Hepatocyte (in vitro differentiated cells): ENCODE results near the gene PRSS33.

Experiments
- EZH2 ChIP-seq: fragments of 200-600 bp; sonication (generic); IDR thresholded peaks from 2 replicates; pipeline ENCODE4 v1.6.1; 2016; ENCODE audit warnings: antibody characterized with exemption, mild to moderate bottlenecking, borderline replicate concordance
- TF ChIP-seq, protein P1 (sequence below): fragments of 200-600 bp; sonication (generic); IDR thresholded peaks from 2 replicates; pipeline ENCODE4 v1.5.1; 2016; ENCODE audit warnings: antibody characterized with exemption, mild to moderate bottlenecking; ENCODE audit not compliant: poor library complexity

DNA sequence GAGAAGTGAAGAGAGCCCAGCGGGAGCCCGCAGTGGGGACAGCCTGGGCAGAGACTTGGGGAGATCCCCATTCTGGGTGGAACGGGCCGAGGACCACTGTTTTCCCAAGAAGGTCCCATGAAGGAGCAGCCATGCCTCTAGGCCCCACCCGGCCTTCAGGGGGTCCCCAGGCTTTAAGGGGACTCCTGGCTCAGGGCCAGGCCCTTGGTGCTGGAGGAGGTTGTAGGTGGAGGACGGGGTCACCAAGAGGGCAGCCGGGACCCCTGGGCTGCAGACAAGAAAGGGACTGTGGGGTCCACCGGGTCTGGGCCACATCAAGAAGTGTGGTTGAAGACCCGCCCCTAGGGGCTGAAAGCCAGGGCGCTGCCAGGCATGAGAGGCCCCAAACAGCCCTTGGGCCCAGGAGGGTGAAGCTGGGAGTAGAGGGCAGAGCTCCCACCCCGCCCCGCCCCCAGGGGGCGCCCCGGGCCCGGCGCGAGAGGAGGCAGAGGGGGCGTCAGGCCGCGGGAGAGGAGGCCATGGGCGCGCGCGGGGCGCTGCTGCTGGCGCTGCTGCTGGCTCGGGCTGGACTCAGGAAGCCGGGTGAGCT lies 29.5 kb upstream of the PRSS33 start, which contains the start of gene PRSS21:
- TF ChIP-seq, protein P1, sequence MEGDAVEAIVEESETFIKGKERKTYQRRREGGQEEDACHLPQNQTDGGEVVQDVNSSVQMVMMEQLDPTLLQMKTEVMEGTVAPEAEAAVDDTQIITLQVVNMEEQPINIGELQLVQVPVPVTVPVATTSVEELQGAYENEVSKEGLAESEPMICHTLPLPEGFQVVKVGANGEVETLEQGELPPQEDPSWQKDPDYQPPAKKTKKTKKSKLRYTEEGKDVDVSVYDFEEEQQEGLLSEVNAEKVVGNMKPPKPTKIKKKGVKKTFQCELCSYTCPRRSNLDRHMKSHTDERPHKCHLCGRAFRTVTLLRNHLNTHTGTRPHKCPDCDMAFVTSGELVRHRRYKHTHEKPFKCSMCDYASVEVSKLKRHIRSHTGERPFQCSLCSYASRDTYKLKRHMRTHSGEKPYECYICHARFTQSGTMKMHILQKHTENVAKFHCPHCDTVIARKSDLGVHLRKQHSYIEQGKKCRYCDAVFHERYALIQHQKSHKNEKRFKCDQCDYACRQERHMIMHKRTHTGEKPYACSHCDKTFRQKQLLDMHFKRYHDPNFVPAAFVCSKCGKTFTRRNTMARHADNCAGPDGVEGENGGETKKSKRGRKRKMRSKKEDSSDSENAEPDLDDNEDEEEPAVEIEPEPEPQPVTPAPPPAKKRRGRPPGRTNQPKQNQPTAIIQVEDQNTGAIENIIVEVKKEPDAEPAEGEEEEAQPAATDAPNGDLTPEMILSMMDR, result no peak
- no peak for TF ChIP-seq EZH2
